Keratinocyte (primary cell): ENCODE measurements around the gene CLNK.

Experiments
- CTCF ChIP-seq, 3 experiments: IDR thresholded peaks in 1 of 3; conservative IDR thresholded peaks in 1 of 3; optimal IDR thresholded peaks in 1 of 3; 2 replicates in 2 of 3; 3 replicates in 1 of 3; pipeline versions ENCODE3 to v1.5.1; 2011; ENCODE audit warnings: low read length in 3 of 3, mild to moderate bottlenecking in 3 of 3, moderate library complexity in 2 of 3, control low read depth in 1 of 3, inconsistent platforms in 1 of 3; ENCODE audit not compliant: insufficient read depth in 2 of 3; ENCODE audit errors: extremely low read depth in 1 of 3
- EZH2 ChIP-seq: IDR thresholded peaks from one replicate; pipeline ENCODE4 v1.6.1; 2012; ENCODE audit warnings: inconsistent platforms, mild to moderate bottlenecking, low read length, moderate library complexity

- TF ChIP-seq CTCF (optimal IDR thresholded peaks at IDR 0.05 in 1 of 3, IDR thresholded peaks at IDR 0.05 in 1 of 3, conservative IDR thresholded peaks at IDR 0.05 in 1 of 3; ENCODE audit: extremely low read depth in 1 of 3, insufficient read depth in 2 of 3, low read length in 3 of 3) (no peak), EZH2 (no peak)
Observed at GRCh38 chr4:10730590-10730989, 46.0 kb upstream of the CLNK start.
